COLO668 (cell line): Measurements from ENCODE around the gene RNF138.
"Not testable (repeated sequence)": the region's sequence is repeated elsewhere in the genome, so short reads cannot be mapped to it uniquely, and the experiment has no call there.

Experiments used
- DNase-seq: peaks from one replicate; lab custom pipeline; 2025; ENCODE audit not compliant: unreplicated experiment; lab: John Stamatoyannopoulos, UW

RNF138 gene

DNA sequence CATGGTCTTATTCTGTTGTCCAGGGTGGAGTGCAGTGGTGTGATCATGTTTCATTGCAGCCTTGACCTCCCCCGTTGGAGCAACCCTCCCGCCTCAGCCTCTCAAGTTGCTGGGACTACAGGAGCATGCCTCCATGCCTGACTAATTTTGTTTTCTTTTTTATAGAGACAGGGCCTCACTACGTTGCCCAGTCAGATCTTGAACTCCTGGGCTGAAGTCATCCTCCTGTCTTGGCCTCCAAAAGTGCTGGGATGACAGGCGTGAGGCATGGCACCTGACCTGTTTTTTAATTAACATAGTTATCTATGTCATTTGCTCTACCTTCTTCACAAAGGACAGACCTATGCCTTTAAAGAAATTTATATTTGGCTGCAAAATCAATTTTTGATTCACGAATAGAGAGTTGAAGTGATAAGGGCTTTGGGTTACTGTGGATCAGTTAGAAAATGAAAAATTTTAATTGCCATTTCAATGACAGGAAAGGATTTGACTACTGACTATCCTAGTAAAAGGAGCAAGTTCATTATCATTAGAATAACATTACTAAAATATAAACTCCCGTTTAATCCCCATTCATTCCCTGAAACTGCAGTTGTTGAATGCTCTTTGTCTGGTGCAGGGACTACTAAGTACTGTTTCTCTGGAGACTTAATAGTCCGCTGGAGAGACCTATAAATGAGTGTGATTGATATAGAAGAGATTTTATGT lies 3.7 kb downstream of the RNF138 start:
- DNase-seq, result no peak

DNA sequence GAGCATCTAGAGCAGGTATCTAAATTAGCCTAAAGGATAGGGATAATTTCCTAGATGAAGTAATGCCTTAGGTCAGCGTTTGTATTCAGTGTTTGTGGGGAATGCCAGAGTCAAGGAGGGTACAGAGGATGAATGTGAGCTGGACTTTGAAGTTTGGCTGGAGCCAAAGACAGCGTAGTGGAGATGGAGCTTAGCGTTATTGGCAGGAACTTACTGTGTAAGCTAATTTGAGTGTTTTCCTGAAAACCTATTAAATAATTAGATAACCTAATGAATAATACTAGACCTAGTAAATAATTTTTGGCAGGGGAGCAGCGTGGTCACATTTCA lies 4.2 kb downstream of the RNF138 start:
- no peak for DNase-seq

GRCh38 chr18:32096946-32097345 lies 5.3 kb downstream of the RNF138 start:
- DNase-seq, result no peak

- no peak for DNase-seq
These were observed 12.8 kb downstream of the RNF138 start for GRCh38 chr18:32104516-32104915.

DNA sequence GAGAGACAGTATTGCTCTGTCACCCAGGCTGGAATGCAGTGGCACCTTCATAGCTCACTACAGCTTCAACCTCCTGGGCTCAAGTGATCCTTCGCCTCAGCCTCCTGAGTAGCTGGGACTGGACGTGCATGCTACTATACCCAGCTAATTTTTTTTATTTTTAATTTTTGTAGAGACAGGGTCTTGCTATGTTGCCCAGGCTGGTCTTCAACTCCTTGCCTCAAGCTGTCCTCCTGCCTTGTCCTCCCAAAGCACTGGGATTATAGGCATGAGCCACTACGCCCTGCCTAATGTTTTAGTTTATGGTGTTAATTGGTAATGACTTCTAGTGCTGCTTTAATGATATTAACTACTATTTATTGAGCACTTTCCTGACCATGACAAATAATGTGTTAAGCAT lies 18.3 kb downstream of the RNF138 start:
- no peak for DNase-seq

DNA sequence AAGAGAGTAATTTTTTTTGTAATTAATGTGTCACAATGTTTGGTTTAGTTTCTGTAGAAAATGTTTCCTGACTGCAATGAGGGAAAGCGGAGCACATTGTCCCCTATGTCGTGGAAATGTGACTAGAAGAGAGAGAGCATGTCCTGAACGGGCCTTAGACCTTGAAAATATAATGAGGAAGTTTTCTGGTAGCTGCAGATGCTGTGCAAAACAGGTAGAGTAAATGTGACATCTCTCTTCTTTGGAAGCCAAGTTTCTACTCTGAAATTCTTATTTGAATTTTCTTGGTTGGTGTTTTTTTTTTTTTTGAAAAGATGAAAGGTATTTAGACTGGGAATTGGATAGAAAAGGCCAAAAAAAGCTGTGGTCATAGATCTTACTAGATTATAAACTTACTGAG lies 20.0 kb downstream of the RNF138 start:
- no peak for DNase-seq

DNA sequence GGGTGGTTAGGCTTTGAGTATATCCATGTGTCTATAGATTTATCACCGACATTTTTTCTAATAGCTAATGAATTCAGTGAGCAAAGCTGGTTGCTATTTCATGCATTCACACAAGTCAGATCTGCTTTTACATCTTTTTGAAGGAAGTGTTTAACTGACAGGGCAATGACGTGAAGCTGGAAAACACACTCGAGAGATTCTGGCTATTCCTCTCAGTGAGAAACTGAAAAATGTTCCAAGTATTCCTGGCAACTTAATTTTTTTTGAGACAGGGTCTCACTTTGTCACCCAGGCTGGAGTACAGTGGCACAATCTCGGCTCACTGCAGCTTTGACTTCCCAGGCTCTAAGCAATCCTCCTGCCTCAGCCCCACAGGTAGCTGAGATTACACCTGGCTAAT lies 21.2 kb downstream of the RNF138 start:
- DNase-seq, result no peak

DNA sequence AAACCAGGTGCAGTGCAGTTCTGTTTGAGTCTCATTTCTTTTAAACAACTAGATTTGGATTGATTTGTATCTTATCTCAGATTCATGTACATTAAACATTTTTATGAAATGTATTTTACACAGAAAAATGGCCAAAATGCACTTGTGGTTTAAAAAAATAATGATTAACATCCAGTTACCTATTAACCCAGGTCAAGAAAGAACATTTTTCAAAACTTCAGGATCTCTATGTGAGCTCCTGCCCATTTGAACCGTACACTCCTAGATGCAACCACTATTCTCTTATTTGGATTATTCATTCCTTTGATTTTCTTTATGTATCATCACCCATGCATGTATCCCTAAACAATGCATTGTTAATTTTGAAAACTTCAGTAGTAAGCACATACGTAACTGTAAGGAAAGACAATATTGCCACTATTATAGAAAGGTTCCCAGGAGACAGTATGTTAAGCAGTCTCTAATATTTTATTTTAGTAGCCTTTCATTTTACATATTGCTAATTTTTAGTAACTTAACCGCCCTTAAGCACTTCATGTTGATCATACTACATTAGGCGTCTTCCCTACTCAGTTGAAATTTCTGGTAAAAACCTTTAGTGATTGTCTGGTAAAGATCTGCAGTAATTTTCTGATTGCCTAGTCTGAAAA lies 22.7 kb downstream of the RNF138 start:
- no peak for DNase-seq

DNA sequence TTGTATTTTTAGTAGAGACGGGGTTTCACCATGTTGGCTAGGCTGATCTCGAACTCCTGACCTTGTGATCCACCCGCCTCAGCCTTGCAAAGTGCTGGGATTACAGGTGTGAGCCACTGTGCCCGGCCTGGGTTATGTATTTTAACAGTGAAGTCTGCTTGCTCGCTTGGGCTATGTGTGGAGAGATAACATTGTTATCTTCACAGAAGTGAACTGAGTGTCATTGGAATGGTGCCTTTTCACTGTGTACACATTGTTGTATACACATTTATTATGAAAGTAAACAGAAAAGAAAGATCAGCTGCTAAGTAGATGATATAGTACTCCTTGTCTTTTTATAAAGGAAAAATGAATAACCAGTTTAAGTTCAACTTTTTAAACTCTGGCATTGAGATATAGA lies 30.4 kb downstream of the RNF138 start:
- DNase-seq, result no peak

DNA sequence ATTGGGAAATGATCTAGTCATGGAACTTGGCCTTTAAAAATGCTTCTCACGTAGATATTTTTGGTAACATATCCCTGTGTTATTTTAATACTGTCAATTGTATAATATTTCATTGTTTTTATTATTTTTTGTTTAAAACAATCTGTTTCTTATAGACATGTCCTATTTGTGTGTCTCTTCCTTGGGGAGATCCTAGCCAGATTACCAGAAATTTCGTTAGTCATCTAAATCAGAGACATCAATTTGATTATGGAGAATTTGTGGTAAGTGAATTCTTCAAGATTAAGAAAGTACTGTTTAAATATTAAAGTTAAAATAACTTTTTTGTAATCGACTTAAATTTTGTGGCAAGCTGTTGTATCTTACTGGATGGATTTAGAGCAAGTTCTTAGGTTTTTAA lies 34.9 kb downstream of the RNF138 start:
- no peak for DNase-seq

DNA sequence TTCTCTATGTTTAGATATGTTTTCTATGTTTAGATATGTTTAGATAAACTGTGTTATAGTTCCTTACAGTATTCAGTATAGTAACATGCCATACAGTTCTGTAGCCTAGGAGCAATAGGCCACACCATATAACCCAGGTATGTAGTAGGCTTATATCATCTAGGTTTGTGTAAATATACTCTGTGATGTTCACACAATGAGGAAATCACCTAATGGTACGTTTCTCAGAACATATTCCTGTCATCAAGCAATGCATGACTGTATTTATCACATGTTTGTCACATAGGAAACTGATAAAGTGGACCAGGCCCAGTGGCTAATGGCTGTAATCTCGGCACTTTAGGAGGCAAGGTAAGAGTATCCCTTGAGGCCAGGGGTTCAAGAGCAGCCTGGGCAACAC lies 44.0 kb downstream of the RNF138 start:
- DNase-seq, result no peak

GRCh38 chr18:32138332-32138982 lies 46.8 kb downstream of the RNF138 start:
- no peak for DNase-seq

DNA sequence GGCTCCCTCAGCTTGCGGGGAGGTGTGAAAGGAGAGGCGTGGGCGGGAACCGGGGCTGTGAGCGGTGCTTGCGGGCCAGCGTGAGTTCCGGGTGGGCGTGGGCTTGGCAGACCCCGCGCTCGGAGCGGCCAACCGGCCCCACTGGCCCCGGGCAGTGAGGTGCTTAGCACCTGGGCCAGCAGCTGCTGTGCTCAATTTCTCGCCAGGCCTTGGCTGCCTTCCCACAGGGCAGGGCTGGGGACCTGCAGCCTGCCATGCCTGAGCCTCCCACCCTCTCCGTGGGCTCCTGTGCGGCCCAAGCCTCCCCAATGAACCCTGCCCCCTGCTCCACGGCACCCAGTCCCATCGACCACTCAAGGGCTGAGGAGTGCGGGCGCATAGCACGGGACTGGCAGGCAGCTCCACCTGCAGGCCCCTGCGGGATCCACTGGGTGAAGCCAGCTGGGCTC lies 48.2 kb downstream of the RNF138 start:
- DNase-seq, result no peak

DNA sequence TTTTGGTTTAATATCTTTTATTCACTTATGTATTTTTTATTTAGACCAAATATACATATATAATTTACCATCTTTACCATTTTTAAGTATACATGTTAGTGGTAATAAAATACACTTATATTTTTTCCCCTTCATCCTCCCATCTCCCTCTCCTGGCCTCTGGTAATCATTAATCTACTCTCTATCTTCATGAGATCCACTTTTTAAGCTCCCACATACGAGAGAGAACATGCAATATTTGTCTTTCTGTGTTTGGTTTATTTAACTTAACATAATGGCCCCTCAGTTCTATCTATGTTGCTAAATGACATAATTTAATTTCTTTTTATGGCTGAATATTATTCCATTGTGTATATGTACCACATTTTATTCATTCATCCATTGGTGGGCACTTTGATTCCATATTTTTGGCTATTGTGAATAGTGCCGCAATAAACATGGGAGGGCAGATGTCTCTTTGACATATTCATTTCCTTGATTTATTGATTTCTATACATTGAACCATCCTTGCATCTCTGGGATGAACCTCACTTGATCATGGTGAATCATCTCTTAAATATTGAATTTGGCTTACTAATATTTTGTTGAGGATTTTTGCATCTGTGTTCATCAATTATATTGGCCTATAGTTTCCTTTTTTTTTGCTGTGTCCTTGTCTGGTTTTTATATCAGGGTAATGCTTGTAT lies 56.7 kb downstream of the RNF138 start:
- no peak for DNase-seq

DNA sequence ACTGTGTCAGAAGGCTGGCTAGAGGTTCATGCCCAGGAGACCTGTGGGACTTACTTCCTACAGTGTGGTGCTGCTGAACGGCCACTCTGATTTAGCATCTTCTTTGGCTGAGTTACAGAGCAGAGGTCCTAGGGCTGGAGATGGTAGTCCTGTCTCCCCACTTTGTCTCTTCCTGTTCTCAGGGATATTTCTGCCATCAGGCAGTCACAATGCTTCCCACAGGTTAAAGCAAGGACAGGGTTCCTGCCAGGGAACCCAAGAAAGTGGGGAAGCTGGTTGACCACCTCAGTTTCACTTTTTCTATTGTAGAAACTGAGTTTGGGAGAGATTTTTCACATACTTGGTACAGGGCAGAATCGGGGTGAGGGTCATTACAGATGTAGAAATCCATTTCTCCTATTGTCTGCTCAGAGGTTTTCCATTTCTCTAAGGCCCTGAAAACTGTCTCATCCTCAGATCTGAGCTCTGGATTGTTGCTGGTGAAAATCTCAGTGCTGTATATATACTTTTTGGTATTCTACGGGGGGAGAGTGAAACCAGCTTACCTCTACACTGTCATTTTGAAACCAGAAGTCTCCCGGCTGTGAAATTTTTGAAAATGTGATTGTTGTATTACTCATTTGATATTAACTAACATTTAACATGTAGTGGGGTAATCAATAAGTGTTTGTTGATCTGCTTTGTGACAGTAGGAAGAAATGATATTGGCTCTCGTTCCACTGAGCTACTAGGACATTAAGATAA lies 61.2 kb downstream of the RNF138 start:
- no peak for DNase-seq

DNA sequence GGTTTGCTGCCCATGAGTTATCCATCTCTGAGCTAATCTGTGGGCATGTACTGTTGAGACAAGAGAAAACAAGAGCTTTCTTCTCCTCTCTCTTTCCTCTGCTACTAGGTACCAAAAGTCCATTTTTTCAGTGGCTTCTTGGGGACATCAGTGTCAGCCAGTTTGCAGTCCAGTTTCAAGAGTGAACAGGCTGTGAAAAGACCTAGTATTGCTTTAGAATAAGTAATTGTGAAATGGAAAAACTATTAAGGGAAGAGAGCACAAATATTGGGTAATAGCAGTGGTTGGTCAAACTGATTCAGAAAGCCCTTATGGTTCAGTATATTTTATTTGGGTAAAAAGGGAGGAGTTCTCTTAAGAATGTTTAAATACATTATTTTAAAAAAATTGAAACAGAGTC lies 65.2 kb downstream of the RNF138 start:
- DNase-seq, result no peak

GRCh38 chr18:32157580-32157979 lies 65.9 kb downstream of the RNF138 start:
- DNase-seq, result no peak

DNA sequence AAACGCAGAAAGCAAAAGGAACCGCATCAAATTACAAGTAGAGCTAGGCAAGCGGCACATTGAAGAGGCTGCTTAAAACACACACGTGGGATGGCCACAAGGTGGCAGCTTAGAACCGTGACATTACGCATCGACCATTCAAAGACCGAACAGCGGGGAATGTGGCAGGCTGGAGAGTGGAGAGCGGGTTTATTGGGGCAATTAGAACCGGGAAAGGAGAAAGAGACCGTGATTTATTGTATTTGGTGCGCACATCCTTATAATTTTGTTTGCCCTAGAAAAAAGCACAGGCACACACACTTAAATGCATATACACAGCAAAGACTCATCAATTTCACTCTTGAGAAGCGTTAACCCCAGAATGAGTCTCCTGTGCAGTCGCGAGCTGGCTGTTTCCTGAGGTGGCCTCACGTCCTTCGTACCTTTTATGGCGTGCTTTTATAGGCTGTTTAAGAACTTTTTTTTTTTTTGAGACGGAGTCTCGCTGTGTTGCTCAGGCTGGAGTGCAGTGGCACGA lies 66.5 kb downstream of the RNF138 start:
- peak; percentile 88 for DNase-seq

GRCh38 chr18:32158631-32159030 lies 67.0 kb downstream of the RNF138 start:
- DNase-seq, result not testable (repeated sequence)

- DNase-seq, result no peak
These were observed 68.9 kb downstream of the RNF138 start for GRCh38 chr18:32160547-32160946.
